Endometrial microvascular endothelial cells (primary cell): Measurements from ENCODE around the gene ERN1. TPM values are rescaled to one million over a fixed set of nuclear protein-coding genes. Genes with fewer than 3 reads are reported as not detected.

Source experiments
- in situ Hi-C: cut with HindIII; loops from 2 replicates; pipeline ENCODE4 v1.10.0; 2017; ENCODE audit warnings: low sequenced_read_pairs, low pct_unique_long_range_greater_than_20kb; ENCODE audit errors: inconsistent ontology term
- total RNA-seq: library from RNA; depleted of rRNA; stranded (reverse); fragments of >200 nt; gene quantifications from one replicate; pipeline ENCODE4 v1.2.3, GENCODE V29; 2015; ENCODE audit errors: inconsistent ontology term

ERN1 gene
- total RNA-seq, 1 donor from 2014 or later: 23.1 TPM

- in situ Hi-C loops: no loop called here
These were observed 55.9 kb downstream of the ERN1 start for GRCh38 chr17:64073771-64074703.

DNA sequence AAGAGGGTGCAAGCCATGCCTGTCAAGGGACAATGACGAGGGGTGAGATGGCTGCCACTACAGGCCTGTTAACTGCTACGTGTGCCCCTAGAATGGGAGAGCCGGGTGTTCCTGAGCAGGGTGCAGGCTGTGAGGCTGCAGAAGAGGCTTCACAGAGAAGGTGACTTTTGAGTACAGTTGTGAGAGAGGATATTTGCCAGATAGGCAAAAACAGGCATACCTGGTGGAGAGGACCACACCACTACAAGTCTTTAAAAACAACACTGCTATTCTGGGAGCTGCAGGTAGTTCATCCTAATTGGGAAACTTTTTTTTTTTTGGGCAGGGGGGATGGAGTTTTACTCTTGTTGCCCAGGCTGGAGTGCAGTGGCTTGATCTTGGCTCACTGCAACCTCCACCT is 58.8 kb downstream of the ERN1 start:
- in situ Hi-C loops: no loop called here

DNA sequence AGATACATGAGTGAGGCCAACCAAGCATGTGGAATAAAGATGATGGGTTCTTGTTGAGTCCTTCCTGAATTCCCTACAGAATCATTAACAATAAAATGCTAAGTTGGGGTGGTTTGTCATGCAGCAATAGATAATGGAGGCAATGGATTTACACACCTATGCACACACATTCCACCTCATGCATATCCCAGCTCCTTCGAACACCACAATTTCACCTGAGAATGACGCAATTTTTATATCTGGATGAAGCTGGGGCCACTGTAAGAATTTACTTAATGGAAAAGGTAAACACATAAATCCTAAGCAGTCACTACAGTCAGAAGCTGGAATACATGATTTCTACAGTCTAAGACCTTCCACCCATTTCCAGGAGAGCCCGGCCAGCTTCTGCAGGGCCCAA is 59.7 kb downstream of the ERN1 start:
- in situ Hi-C loops: no loop called here

- in situ Hi-C loops: no loop called here
These were observed 60.8 kb downstream of the ERN1 start for GRCh38 chr17:64069143-64069542.

DNA sequence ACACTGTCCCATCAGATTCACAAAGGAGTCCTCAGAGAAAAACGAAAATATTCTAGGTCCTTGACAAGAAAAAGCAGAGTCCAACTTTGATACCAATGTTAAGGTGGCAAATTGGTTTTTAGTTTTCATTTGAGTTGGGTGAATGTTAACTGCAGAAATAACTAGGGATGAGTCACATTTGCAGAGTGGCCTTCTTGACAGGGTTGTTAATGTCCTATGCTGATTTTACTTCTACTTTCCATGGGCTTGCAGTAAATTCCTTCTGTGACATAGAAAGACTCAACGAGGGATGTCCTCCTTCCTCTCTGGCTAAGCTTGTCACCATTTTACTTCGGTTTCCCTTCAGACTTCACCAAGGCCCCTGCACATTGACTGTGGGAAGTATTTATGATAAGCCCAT is 62.3 kb downstream of the ERN1 start:
- in situ Hi-C loops: no loop called here

GRCh38 chr17:64066716-64067115 is 63.2 kb downstream of the ERN1 start:
- in situ Hi-C loops: no loop called here

DNA sequence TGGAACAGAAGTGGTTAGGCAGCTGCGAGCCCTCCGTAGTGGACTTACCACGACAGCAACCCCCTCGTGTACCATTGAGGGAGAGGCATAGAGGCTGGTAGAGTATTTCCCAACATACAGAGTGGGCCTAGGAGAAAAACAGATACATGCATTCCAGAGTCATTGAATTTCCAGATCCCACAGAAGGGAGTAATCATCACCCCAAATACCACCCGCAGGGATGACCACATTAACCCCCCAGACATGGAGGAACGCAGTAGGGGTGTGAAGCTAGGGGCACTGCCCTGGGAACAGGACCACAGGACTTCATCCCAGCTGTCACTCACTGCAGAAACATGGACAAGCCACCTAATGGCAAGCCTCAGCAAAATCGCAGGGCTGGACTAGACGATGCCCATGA is 64.8 kb downstream of the ERN1 start:
- in situ Hi-C loops: no loop called here

DNA sequence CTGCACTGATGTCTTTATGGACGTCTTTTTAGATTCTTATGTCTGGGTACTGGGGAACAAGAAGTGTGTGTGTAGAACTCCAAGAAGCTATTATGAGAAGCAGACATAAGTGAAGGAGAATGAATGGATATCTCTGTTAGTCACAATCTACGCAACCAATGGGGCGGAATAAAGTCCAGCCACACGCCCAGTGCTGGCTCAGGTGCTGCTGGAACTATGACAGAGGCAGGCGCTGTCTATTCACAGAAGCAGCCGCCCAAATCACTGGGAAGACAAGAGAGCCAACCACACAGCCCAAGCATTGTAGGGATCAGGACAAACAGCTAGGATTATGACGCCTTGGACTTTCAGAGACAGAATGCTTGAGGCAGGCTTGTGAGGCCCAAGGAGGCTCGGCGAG is 65.6 kb downstream of the ERN1 start:
- in situ Hi-C loops: no loop called here

GRCh38 chr17:64063766-64064224 is 66.1 kb downstream of the ERN1 start:
- in situ Hi-C loops: no loop called here

DNA sequence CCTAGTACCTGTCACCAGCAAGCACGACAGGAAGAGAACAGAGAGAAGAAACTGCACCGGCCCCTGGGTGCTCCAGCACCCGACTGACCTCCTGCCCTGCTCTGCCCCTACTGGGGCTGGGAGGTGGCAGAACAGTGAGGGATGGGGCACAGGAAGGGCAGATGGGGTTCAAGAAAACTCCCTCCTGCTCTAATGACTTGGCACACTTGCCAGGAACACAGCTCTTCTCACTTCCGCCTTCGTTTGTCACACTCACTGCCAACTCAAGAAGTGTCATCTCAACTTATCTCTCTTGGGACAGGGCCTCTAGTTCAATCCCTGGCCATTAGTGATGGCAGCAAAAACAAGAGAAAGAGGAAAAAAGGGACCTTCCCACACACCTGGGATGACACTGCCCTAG is 66.9 kb downstream of the ERN1 start:
- in situ Hi-C loops: no loop called here

DNA sequence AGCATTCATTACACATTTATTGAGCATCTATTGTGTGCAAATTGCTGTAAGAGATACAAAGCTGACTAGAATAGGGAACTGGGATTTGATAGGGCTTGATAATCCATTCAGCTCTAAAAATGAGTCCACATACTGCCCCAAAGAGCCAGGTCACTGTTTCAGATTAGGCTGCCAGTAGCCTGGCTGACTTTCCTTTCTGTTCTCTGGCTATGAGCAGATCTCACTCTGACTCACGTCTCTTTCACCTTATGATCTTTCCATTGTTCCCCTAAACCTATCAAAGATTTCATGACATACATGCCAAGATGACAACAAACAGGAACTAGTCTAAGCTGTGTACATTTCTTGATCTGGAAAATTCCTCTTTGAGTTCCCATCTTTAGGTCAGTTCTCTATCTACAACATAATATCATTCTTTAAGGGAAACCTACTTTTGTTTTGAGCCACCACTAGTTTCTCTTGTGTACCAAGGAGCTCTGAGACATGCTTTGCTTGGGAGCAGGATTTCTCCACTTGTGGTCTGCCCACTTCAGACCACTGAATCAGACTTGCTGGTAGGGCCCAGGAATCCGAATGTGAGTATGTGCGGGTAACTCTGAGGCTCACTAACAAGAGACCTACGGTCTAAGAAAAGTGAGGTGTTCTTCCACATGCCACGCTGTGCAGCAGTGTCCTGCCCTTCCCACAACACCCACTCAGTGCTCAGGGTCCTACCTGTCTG is 68.6 kb downstream of the ERN1 start:
- in situ Hi-C loops: no loop called here

- in situ Hi-C loops: no loop called here
These were observed 69.6 kb downstream of the ERN1 start for GRCh38 chr17:64060331-64060730.

DNA sequence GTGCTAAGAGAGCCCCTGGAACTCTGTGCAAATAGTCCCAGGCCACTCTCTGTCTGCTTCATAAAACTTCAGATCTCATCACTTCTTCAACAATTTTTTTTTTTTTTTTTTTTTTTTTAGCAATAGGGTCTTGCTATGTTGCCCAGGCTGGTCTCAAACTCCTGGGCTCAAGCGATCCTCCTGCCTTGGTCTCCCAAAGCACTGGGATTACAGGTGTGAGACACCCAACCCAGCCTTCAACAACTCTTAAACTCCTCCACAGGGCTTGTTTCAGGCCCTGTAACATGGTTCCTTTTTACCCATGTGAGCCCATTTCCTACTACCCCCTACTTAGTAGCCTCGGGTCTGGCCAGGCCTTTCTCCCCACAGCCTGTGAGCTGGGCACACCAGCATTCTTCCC is 70.2 kb downstream of the ERN1 start:
- in situ Hi-C loops: no loop called here

DNA sequence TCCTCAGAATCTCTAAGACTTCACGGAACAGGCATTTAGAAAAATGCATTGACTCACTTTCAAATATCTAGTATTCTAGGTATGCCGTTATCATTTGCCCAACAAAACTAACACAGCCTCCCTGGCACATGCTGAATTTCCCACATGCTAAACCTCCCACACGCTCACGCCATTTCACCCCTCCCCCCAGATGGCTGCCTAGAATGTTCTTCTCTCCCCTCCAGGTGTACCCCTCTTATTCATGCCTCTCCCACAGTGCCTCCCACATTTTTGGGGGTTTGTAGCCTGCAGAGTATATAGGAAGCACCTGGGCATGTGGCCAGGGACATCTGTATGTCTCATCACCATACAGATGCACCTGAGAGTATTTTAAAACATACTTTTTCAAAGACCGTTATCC is 71.3 kb downstream of the ERN1 start:
- in situ Hi-C loops: no loop called here

DNA sequence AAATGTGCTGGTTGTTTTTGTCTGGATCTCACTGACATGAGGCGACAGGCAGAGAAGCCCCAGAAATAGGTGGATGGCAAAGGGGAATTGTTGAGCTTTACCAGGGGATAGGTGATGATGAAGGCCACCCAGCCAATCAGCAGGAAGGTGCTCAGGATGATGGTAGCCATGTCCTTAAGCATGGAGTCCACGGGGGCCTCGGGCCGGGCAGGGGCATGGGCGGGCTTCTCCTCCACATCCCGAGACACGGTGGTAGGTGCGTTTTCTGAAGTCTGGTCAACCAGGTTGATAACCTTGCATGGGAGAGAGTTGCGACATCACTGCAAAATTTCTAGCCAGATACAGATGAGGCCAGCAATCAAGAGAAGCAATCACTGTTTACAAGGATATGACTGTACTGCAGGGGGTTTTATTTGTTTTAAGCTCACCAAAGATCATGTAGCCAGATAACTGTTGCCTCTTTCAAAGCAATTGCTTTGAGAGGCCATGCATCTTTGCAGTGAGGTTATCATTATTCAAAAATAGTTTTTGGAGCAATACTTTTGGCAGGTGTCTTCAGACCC is 72.2 kb downstream of the ERN1 start:
- in situ Hi-C loops: no loop called here

DNA sequence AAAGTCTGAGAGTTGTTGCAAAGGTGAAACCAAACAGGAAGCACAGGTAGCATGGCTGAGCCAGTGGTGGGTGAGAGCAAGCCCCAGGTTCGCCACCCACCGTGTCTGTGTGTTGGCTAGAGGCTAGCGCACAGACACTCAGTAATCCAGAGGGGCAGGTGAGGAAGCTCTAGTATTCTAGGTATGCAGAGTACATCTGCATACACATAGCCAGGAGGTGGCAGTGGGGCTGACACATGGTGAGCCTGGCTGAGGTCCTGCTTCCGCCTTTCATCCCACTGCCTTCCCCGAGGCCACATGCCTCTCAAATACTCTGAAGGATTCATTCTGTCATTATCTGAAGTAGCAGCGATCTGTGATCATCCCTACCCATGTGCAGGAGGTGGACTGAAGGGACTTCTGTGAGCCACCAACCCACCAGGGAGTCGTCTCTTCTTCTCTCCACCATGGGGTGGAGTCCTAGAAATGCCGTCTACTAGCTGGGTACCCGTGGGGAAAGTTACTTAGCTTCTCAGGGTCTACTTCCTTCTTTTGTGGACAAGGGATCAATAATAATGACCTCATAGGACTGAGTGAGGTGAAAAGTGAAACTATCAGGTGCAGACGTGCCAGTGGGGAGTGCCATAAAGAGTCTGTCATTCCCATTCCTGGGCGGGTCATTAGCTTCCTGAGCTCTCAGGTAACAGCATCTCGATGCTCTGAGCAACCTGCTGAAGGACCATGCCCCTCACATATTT is 73.5 kb downstream of the ERN1 start:
- in situ Hi-C loops: no loop called here

DNA sequence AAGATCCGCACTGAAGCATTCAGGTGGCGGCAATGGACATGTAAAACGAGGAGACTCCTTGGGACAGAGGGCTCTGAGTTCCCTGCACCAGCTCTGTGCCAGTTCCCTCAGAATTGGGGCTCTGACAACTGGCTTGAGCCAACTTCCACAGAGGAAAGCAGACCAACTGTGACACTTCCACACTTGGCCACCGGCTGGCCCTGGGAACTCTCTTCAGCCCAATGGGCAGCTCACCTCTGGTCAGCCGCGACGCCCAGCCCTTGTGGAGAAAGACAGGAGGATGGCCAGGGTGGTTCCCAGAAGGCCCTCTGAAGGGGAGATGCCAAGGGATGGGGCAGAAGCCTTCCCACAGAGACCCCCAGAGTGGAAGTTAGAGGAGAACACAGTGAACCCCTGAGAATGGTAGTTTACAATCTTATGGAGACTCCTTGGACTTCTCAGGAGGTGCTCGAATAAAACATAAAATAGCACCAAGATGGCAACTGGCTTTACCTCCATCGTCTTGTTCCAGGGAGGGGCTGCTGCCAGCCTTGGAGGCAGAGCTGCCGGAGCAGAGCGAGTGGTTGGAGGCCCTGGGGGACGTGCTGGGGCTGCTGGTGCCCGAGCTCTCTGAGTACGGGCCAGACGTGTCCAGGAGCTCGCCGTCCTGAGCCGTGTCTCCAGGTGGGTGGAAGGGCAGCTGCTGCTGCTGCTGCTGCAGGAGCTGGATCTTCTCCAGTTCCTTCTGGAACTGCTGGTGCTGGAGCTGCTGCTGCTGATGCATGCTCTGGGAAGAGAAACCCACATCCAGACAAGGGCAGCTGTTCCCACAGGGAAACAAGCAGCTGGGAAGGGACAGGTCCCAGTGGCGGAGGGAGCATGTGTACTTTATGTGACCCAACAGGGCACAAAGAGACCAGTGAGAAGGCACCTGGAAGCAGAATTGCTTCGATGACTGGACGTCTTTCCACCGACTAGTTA is 74.5 kb downstream of the ERN1 start:
- in situ Hi-C loops: no loop called here

DNA sequence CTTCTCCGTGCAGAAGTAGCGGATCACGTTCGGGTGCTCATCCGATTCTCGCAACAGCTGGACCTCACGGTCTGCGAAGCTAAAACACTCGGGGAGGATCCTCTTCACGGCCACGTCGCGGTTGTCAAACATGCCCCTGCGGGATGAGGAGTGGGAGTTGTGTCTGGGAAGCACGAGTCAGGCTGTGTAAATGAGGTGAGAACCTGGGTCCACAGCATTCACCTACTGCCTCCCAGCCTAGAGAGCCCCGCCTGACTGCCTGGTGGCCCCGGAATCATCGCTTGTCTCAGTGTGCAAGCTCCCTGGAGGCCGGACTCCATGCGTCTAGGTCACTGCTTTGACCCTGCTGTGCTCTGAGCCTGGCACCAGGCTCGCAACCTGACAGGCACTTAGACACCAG is 75.6 kb downstream of the ERN1 start:
- in situ Hi-C loops: no loop called here
